NB4 (cell line): Measurements from ENCODE around the gene POLD1.

Experiments used
- MYC ChIP-seq: IDR thresholded peaks from 2 replicates; pipeline ENCODE4 v1.6.1; 2011; ENCODE audit warnings: low read depth, low read length
- POLR2A ChIP-seq: IDR thresholded peaks from 2 replicates; pipeline ENCODE4 v1.6.1; 2011; ENCODE audit warnings: mild to moderate bottlenecking; ENCODE audit not compliant: insufficient read length; ENCODE audit errors: extremely low read depth
- TF ChIP-seq, protein P1 (sequence below): IDR thresholded peaks from 2 replicates; pipeline ENCODE4 v1.6.1; 2011; ENCODE audit warnings: low read depth, low read length
- TF ChIP-seq, protein P2 (sequence below): IDR thresholded peaks from one replicate; pipeline ENCODE4 v1.5.1; 2012; ENCODE audit warnings: low read depth, low read length

DNA sequence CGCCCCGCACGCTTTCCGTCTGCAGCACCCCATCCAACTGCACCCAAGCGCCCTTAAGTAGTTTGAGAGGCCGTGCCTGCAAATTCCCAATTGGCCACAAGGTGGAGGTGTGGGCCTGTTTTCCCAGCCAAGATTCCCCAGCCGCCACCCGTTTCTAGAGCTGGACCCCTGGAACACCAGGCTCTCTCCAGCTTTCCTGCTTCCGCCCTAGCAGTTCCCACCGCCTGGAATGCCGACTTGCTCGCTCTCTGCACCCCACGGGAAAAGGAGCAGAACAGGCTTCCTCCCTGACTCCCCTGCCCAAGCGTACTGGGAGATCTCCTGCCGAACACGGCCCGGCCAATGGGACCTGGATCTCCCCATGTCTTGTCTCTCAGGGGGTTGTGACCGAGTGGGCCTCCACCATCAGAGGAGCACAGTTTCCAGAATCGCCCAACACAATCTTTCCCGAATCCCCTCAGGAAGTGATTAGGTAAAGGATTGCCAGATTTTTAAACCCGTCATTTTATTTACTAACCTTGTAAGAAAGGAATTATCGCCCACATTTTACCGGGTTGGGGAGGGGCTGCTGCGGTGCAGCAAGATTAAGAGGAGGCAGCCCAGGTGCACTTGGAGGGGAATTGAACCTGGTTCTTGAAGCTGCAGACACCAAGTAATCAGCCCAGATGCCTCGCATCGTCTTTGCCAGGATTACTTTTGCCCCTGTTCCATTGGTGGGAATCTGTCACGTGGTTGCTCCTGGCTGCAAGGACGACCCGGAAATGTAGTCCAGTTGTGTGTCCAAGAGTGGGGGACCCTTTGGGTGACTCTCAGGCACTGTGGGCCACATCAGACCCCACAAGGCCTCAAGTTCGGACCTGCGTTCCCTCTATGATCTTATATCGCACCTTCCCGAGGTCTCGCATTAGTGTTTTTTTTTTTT lies 15.2 kb upstream of the POLD1 start:
- TF ChIP-seq, protein P1, sequence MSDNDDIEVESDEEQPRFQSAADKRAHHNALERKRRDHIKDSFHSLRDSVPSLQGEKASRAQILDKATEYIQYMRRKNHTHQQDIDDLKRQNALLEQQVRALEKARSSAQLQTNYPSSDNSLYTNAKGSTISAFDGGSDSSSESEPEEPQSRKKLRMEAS = no peak
- TF ChIP-seq, protein P2, sequence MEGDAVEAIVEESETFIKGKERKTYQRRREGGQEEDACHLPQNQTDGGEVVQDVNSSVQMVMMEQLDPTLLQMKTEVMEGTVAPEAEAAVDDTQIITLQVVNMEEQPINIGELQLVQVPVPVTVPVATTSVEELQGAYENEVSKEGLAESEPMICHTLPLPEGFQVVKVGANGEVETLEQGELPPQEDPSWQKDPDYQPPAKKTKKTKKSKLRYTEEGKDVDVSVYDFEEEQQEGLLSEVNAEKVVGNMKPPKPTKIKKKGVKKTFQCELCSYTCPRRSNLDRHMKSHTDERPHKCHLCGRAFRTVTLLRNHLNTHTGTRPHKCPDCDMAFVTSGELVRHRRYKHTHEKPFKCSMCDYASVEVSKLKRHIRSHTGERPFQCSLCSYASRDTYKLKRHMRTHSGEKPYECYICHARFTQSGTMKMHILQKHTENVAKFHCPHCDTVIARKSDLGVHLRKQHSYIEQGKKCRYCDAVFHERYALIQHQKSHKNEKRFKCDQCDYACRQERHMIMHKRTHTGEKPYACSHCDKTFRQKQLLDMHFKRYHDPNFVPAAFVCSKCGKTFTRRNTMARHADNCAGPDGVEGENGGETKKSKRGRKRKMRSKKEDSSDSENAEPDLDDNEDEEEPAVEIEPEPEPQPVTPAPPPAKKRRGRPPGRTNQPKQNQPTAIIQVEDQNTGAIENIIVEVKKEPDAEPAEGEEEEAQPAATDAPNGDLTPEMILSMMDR = peak; percentile 59
- TF ChIP-seq POLR2A = no peak
- TF ChIP-seq MYC = no peak
